Natural killer cell (primary cell): ENCODE measurements around the gene TECTB. TPM values are rescaled to one million over a fixed set of nuclear protein-coding genes. Genes with fewer than 3 reads are reported as not detected.

Experiments
- ATAC-seq, 3 donors: fragments of 150-1000 bp in 2 of 3; fragments of 200-7000 bp in 1 of 3; cut with Tn5 transposase; 1 replicate in 1 of 3; 2 replicates in 2 of 3; pipeline ENCODE4 v1.10.0; 2021; ENCODE audit warnings: mild to moderate bottlenecking in 2 of 3, moderate library complexity in 2 of 3
- DNase-seq, 2 donors: peaks; one replicate each; pipeline versions ENCODE4 v3.0.0 to v3.0.0-alpha.2; 2013 to 2021; ENCODE audit warnings: mixed read lengths in 1 of 2
- H3K27ac ChIP-seq: one replicate; pipeline ENCODE4 v1.5.1; 2013; ENCODE audit warnings: mild to moderate bottlenecking, low read length
- H3K27me3 ChIP-seq: one replicate; pipeline ENCODE4 v1.6.1; 2013; ENCODE audit warnings: low read length; ENCODE audit not compliant: control insufficient read depth, insufficient read depth
- H3K36me3 ChIP-seq: one replicate; pipeline ENCODE4 v1.6.1; 2013; ENCODE audit warnings: low read length; ENCODE audit not compliant: control insufficient read depth, insufficient read depth
- H3K4me1 ChIP-seq: one replicate; pipeline ENCODE4 v1.6.1; 2013; ENCODE audit warnings: low read length; ENCODE audit not compliant: control insufficient read depth, insufficient read depth
- H3K4me3 ChIP-seq: one replicate; pipeline ENCODE4 v1.5.1; 2013; ENCODE audit warnings: low read length
- H3K9me3 ChIP-seq: one replicate; pipeline ENCODE4 v1.6.1; 2013; ENCODE audit warnings: low read length; ENCODE audit not compliant: control insufficient read depth, insufficient read depth
- H3K27ac Mint-ChIP-seq, 2 donors: one replicate each; pipeline ENCODE4 v1.8.0; 2022; ENCODE audit warnings: mild to moderate bottlenecking in 2 of 2, mixed read lengths in 2 of 2, moderate library complexity in 1 of 2
- H3K27me3 Mint-ChIP-seq, 2 donors: one replicate each; pipeline ENCODE4 v1.8.0; 2022; ENCODE audit warnings: low read depth in 2 of 2, mixed read lengths in 2 of 2
- H3K36me3 Mint-ChIP-seq: one replicate; pipeline ENCODE4 v1.8.0; 2022; ENCODE audit warnings: mixed read lengths
- H3K4me1 Mint-ChIP-seq, 2 donors: one replicate each; pipeline ENCODE4 v1.8.0; 2022; ENCODE audit warnings: mixed read lengths in 2 of 2
- H3K4me3 Mint-ChIP-seq: one replicate; pipeline ENCODE4 v1.8.0; 2022; ENCODE audit warnings: mild to moderate bottlenecking, moderate library complexity, mixed read lengths
- H3K9me3 Mint-ChIP-seq, 2 donors: one replicate each; pipeline ENCODE4 v1.8.0; 2022; ENCODE audit warnings: mixed read lengths in 2 of 2
- WGBS: methylation state at CpG from one replicate; pipeline ENCODE4 v1.1.7; 2013; ENCODE audit warnings: missing lambda C conversion rate; ENCODE audit not compliant: insufficient coverage; 5-methylcytosine and 5-hydroxymethylcytosine counted together
- intact Hi-C: fragments of 100-400 bp; cut with micrococcal nuclease; formaldehyde crosslinking; loops from one replicate; pipeline ENCODE4 v1.14.2; 2022
- total RNA-seq, 4 donors: library from RNA; stranded (reverse); fragments of 120-200 nt in 1 of 4; gene quantifications; one replicate each; pipeline versions ENCODE4 v1.2.3 to v1.2.4, GENCODE V29; 2013 to 2022
- TF ChIP-seq, protein P1 (sequence below): fragments of 200-600 bp; IDR thresholded peaks from one replicate; pipeline ENCODE4 v1.8.0; 2022; ENCODE audit warnings: antibody characterized with exemption

The TECTB gene
- total RNA-seq, 3 donors from 2014 or later (not counting 1 experiment from before 2014, with no cell fraction given), result not detected

DNA sequence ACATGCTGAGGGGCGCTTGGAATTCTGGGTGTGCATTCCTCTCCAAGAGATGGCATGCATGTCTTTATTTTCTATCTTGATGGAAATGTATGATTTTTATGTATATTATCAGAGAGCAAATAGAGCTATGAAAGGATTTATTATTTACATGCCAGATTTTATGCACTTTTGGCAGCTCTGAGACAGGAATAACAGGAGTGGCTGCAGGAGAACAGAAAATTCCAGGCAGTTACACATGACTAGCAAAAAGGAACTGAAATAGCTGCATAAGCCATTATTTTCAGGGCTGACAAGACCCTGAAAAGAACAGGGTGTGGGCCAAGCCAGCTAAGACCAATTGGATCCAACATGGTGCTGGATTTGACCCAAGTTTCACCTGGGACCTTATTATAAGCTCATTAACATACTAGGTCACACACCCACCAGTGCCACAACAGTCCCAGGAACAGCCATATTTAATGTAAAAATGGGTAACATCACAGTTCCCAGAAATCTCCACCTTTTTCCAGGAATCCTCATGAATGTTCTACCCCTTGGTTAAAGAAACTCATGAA is 47.5 kb downstream of the TECTB start:
- no peaks in the 10 kb centered on the region for H3K27me3 ChIP-seq
- no peaks in the 10 kb centered on the region for H3K9me3 ChIP-seq
- Mint-ChIP-seq H3K4me1 (no peaks in the 10 kb centered on the region), H3K27ac (no peak overlapping the region), H3K4me3 (no peak overlapping the region), H3K9me3 (no peaks in the 10 kb centered on the region), H3K36me3 (no peaks in the 10 kb centered on the region), H3K27me3 (peaks cover 19 to 42% of the 10 kb centered on the region in 2 donors)
- H3K36me3 ChIP-seq, result no peaks in the 10 kb centered on the region
- ATAC-seq, result no peak
- H3K4me1 ChIP-seq, result no peaks in the 10 kb centered on the region
- no peak overlapping the region for H3K4me3 ChIP-seq
- no peak overlapping the region for H3K27ac ChIP-seq
- WGBS, result 75% methylated on average over 1 of the region's 1 CpG
- intact Hi-C loops, result no loop called here
- DNase-seq, result no peak
- TF ChIP-seq, protein P1, sequence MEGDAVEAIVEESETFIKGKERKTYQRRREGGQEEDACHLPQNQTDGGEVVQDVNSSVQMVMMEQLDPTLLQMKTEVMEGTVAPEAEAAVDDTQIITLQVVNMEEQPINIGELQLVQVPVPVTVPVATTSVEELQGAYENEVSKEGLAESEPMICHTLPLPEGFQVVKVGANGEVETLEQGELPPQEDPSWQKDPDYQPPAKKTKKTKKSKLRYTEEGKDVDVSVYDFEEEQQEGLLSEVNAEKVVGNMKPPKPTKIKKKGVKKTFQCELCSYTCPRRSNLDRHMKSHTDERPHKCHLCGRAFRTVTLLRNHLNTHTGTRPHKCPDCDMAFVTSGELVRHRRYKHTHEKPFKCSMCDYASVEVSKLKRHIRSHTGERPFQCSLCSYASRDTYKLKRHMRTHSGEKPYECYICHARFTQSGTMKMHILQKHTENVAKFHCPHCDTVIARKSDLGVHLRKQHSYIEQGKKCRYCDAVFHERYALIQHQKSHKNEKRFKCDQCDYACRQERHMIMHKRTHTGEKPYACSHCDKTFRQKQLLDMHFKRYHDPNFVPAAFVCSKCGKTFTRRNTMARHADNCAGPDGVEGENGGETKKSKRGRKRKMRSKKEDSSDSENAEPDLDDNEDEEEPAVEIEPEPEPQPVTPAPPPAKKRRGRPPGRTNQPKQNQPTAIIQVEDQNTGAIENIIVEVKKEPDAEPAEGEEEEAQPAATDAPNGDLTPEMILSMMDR, result no peak

GRCh38 chr10:112332022-112332421 is 48.8 kb downstream of the TECTB start:
- WGBS, result 96% methylated on average over 3 of the region's 3 CpGs
- TF ChIP-seq, protein P1, result no peak
- ATAC-seq (no peak), DNase-seq (no peak)
- Mint-ChIP-seq H3K36me3 (no peaks in the 10 kb centered on the region), H3K4me1 (no peaks in the 10 kb centered on the region), H3K27ac (no peak overlapping the region), H3K4me3 (no peak overlapping the region), H3K27me3 (peaks cover 20 to 37% of the 10 kb centered on the region in 2 donors), H3K9me3 (no peaks in the 10 kb centered on the region)
- intact Hi-C loops, result no loop called here
- Histone ChIP-seq H3K36me3 (no peaks in the 10 kb centered on the region), H3K27ac (no peak overlapping the region), H3K27me3 (no peaks in the 10 kb centered on the region), H3K4me3 (no peak overlapping the region), H3K4me1 (no peaks in the 10 kb centered on the region), H3K9me3 (no peaks in the 10 kb centered on the region)

GRCh38 chr10:112332509-112333228 is 49.5 kb downstream of the TECTB start:
- H3K9me3 Mint-ChIP-seq, result no peaks in the 10 kb centered on the region
- no peaks in the 10 kb centered on the region for H3K9me3 ChIP-seq
- no peaks in the 10 kb centered on the region for H3K4me1 ChIP-seq
- ATAC-seq (no peak), DNase-seq (no peak)
- H3K27me3 ChIP-seq, result no peaks in the 10 kb centered on the region
- no peak overlapping the region for H3K27ac ChIP-seq
- no peaks in the 10 kb centered on the region for H3K36me3 Mint-ChIP-seq
- H3K27ac Mint-ChIP-seq, result no peak overlapping the region
- TF ChIP-seq, protein P1, result no peak
- no peaks in the 10 kb centered on the region for H3K36me3 ChIP-seq
- 79% methylated on average over 4 of the region's 5 CpGs for WGBS
- H3K4me3 ChIP-seq, result no peak overlapping the region
- intact Hi-C loops, result no loop called here
- H3K27me3 Mint-ChIP-seq, result peaks cover 26 to 35% of the 10 kb centered on the region in 2 donors
- no peaks in the 10 kb centered on the region for H3K4me1 Mint-ChIP-seq
- H3K4me3 Mint-ChIP-seq, result no peak overlapping the region

- H3K4me1 ChIP-seq, result no peaks in the 10 kb centered on the region
- no peak overlapping the region for H3K27ac ChIP-seq
- no peak overlapping the region for H3K4me3 ChIP-seq
- DNase-seq (no peak), ATAC-seq (no peak)
- no peaks in the 10 kb centered on the region for H3K36me3 ChIP-seq
- Mint-ChIP-seq H3K27me3 (peaks cover 26 to 35% of the 10 kb centered on the region in 2 donors), H3K4me1 (no peaks in the 10 kb centered on the region), H3K27ac (no peak overlapping the region), H3K36me3 (no peaks in the 10 kb centered on the region), H3K4me3 (no peak overlapping the region), H3K9me3 (no peaks in the 10 kb centered on the region)
- H3K9me3 ChIP-seq, result no peaks in the 10 kb centered on the region
- TF ChIP-seq, protein P1, result no peak
- H3K27me3 ChIP-seq, result no peaks in the 10 kb centered on the region
- WGBS, result 89% methylated on average over 4 of the region's 4 CpGs
- intact Hi-C loops, result no loop called here
Observed at GRCh38 chr10:112333452-112333851, 50.3 kb downstream of the TECTB start.
